Stimulated activated CD4-positive, alpha-beta T cell treated with anti-CD3 and anti-CD28 coated beads, Interleukin-12 subunit alpha, Interleukin-12 subunit beta, amount 100 ng/mL, for 48 hours (primary cell): Measurements from ENCODE around the gene RPL15.
"Not testable (repeated sequence)": the region's sequence is repeated elsewhere in the genome, so short reads cannot be mapped to it uniquely, and the experiment has no call there.

ENCODE experiments used
- DNase-seq, 3 donors: peaks; one replicate each; pipeline ENCODE4 v3.0.0-alpha.2; 2020; ENCODE audit warnings: low read depth in 2 of 3, low spot score in 1 of 3

Gene RPL15

GRCh38 chr3:23916886-23917678 lies at the start of gene RPL15, which contains the start of gene NKIRAS1:
RPL15 (plus strand) TSS chr3:23917132; CDS start chr3:23917860, 728 bp downstream.
NKIRAS1 (minus strand) TSS chr3:23916990; CDS start chr3:23910904, 6,086 bp downstream.
- peak; percentile 89 to 95 (median 95) for DNase-seq

- DNase-seq, result no peak
These were observed 49.5 kb upstream of the RPL15 start for GRCh38 chr3:23867400-23867799.

GRCh38 chr3:23867838-23868237 lies 49.1 kb upstream of the RPL15 start:
- no peak for DNase-seq

- no peak for DNase-seq
These were observed 46.8 kb upstream of the RPL15 start for GRCh38 chr3:23869977-23870662.

GRCh38 chr3:23870663-23871043 lies 46.3 kb upstream of the RPL15 start:
- DNase-seq, result not testable (repeated sequence)

GRCh38 chr3:23871361-23871760 lies 45.6 kb upstream of the RPL15 start:
- not testable (repeated sequence) for DNase-seq

GRCh38 chr3:23872330-23872729 lies 44.6 kb upstream of the RPL15 start:
- no peak for DNase-seq

- no peak for DNase-seq
These were observed 43.0 kb upstream of the RPL15 start for GRCh38 chr3:23873941-23874340.

GRCh38 chr3:23874359-23875112 lies 42.4 kb upstream of the RPL15 start:
- no peak for DNase-seq

- DNase-seq, result no peak
These were observed 41.7 kb upstream of the RPL15 start for GRCh38 chr3:23875113-23875725.

- no peak for DNase-seq
These were observed 40.0 kb upstream of the RPL15 start for GRCh38 chr3:23876923-23877322.

GRCh38 chr3:23877329-23877980 lies 39.5 kb upstream of the RPL15 start:
- DNase-seq, result no peak

GRCh38 chr3:23879485-23879884 lies 37.4 kb upstream of the RPL15 start:
- DNase-seq, result no peak

- no peak for DNase-seq
These were observed 36.1 kb upstream of the RPL15 start for GRCh38 chr3:23880703-23881339.

- not testable (repeated sequence) for DNase-seq
These were observed 34.9 kb upstream of the RPL15 start for GRCh38 chr3:23881993-23882392.

GRCh38 chr3:23882487-23882918 lies 34.4 kb upstream of the RPL15 start:
- DNase-seq, result no peak

GRCh38 chr3:23884481-23884880 lies 32.5 kb upstream of the RPL15 start:
- DNase-seq, result no peak

GRCh38 chr3:23885210-23885609 lies 31.7 kb upstream of the RPL15 start:
- DNase-seq, result no peak

GRCh38 chr3:23886311-23886710 lies 30.6 kb upstream of the RPL15 start:
- DNase-seq, result no peak

GRCh38 chr3:23888617-23889228 lies 28.2 kb upstream of the RPL15 start:
- peak in 1 of 3 donors; percentile 20 for DNase-seq
